ENCODE results near the gene TRIP13. TPM values are rescaled to one million over a fixed set of nuclear protein-coding genes. Genes with fewer than 3 reads are reported as not detected.

TRIP13 gene
- total and polyA plus RNA-seq, 2 experiments from 2014 or later = 42.5 to 44.8 TPM

- peak overlapping the region; percentile 72; the same call in 1 of the 2 replicates for H3K27ac ChIP-seq (ENCODE audit: low read depth)
- H3K4me3 ChIP-seq = no peak overlapping the region
- H2AFZ ChIP-seq = no peak overlapping the region
- no peak for ATAC-seq
- H3K4me2 ChIP-seq = no peak overlapping the region
- no peaks in the 10 kb centered on the region for H3K79me2 ChIP-seq (replicated peaks; ENCODE audit: insufficient read depth)
- H3K27me3 Mint-ChIP-seq (ENCODE audit: insufficient read depth, low read depth, poor library complexity) = peaks cover 7% of the 10 kb centered on the region
- H3F3A ChIP-seq (replicated peaks; ENCODE audit: low read depth) = no peaks in the 10 kb centered on the region
- 0 out of 2 replicates have a peak, but pooled peaks cover 22% of the 10 kb centered on the region for H4K20me1 ChIP-seq (replicated peaks; ENCODE audit: insufficient read depth)
- no peak overlapping the region for H3K4me3 Mint-ChIP-seq
- H3K4me1 Mint-ChIP-seq = peaks cover 2% of the 10 kb centered on the region; the same call in 1 of the 3 replicates
- H3K36me3 Mint-ChIP-seq (ENCODE audit: low read depth) = peaks cover 39% of the 10 kb centered on the region
- TF ChIP-seq ZNF114 (CRISPR knock-in tag; IDR thresholded peaks at IDR 0.05) (no peak), NANOG (IDR thresholded peaks at IDR 0.05; ENCODE audit: borderline replicate concordance) (no peak), REST (IDR thresholded peaks at IDR 0.05; ENCODE audit: unreplicated experiment) (no peak), STAT1 (IDR thresholded peaks at IDR 0.05; ENCODE audit: unreplicated experiment) (no peak), POLR2AphosphoS5 (IDR thresholded peaks at IDR 0.05; ENCODE audit: low read depth) (no peak), ZNF331 (CRISPR knock-in tag; IDR thresholded peaks at IDR 0.05; ENCODE audit: low read depth) (no peak), EZH2phosphoT487 (IDR thresholded peaks at IDR 0.05; ENCODE audit: unreplicated experiment) (no peak), ETS1 (IDR thresholded peaks at IDR 0.05) (no peak), EZH2 (IDR thresholded peaks at IDR 0.05; ENCODE audit: low read depth, unreplicated experiment) (no peak), CREB1 (CRISPR knock-in tag; IDR thresholded peaks at IDR 0.05; ENCODE audit: low read depth) (no peak), JUNB (IDR thresholded peaks at IDR 0.05; ENCODE audit: unreplicated experiment) (no peak)
- TF ChIP-seq, protein P1, sequence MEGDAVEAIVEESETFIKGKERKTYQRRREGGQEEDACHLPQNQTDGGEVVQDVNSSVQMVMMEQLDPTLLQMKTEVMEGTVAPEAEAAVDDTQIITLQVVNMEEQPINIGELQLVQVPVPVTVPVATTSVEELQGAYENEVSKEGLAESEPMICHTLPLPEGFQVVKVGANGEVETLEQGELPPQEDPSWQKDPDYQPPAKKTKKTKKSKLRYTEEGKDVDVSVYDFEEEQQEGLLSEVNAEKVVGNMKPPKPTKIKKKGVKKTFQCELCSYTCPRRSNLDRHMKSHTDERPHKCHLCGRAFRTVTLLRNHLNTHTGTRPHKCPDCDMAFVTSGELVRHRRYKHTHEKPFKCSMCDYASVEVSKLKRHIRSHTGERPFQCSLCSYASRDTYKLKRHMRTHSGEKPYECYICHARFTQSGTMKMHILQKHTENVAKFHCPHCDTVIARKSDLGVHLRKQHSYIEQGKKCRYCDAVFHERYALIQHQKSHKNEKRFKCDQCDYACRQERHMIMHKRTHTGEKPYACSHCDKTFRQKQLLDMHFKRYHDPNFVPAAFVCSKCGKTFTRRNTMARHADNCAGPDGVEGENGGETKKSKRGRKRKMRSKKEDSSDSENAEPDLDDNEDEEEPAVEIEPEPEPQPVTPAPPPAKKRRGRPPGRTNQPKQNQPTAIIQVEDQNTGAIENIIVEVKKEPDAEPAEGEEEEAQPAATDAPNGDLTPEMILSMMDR (conservative IDR thresholded peaks at IDR 0.05; ENCODE audit: low read depth in 2 of 2) = no peak
- TF ChIP-seq, protein P2, sequence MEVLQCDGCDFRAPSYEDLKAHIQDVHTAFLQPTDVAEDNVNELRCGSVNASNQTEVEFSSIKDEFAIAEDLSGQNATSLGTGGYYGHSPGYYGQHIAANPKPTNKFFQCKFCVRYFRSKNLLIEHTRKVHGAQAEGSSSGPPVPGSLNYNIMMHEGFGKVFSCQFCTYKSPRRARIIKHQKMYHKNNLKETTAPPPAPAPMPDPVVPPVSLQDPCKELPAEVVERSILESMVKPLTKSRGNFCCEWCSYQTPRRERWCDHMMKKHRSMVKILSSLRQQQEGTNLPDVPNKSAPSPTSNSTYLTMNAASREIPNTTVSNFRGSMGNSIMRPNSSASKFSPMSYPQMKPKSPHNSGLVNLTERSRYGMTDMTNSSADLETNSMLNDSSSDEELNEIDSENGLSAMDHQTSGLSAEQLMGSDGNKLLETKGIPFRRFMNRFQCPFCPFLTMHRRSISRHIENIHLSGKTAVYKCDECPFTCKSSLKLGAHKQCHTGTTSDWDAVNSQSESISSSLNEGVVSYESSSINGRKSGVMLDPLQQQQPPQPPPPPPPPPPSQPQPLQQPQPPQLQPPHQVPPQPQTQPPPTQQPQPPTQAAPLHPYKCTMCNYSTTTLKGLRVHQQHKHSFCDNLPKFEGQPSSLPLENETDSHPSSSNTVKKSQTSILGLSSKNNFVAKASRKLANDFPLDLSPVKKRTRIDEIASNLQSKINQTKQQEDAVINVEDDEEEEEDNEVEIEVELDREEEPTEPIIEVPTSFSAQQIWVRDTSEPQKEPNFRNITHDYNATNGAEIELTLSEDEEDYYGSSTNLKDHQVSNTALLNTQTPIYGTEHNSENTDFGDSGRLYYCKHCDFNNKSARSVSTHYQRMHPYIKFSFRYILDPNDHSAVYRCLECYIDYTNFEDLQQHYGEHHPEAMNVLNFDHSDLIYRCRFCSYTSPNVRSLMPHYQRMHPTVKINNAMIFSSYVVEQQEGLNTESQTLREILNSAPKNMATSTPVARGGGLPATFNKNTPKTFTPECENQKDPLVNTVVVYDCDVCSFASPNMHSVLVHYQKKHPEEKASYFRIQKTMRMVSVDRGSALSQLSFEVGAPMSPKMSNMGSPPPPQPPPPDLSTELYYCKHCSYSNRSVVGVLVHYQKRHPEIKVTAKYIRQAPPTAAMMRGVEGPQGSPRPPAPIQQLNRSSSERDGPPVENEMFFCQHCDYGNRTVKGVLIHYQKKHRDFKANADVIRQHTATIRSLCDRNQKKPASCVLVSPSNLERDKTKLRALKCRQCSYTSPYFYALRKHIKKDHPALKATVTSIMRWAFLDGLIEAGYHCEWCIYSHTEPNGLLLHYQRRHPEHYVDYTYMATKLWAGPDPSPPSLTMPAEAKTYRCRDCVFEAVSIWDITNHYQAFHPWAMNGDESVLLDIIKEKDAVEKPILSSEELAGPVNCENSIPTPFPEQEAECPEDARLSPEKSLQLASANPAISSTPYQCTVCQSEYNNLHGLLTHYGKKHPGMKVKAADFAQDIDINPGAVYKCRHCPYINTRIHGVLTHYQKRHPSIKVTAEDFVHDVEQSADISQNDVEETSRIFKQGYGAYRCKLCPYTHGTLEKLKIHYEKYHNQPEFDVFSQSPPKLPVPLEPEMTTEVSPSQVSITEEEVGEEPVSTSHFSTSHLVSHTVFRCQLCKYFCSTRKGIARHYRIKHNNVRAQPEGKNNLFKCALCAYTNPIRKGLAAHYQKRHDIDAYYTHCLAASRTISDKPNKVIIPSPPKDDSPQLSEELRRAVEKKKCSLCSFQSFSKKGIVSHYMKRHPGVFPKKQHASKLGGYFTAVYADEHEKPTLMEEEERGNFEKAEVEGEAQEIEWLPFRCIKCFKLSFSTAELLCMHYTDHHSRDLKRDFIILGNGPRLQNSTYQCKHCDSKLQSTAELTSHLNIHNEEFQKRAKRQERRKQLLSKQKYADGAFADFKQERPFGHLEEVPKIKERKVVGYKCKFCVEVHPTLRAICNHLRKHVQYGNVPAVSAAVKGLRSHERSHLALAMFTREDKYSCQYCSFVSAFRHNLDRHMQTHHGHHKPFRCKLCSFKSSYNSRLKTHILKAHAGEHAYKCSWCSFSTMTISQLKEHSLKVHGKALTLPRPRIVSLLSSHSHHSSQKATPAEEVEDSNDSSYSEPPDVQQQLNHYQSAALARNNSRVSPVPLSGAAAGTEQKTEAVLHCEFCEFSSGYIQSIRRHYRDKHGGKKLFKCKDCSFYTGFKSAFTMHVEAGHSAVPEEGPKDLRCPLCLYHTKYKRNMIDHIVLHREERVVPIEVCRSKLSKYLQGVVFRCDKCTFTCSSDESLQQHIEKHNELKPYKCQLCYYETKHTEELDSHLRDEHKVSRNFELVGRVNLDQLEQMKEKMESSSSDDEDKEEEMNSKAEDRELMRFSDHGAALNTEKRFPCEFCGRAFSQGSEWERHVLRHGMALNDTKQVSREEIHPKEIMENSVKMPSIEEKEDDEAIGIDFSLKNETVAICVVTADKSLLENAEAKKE (CRISPR knock-in tag; IDR thresholded peaks at IDR 0.05) = no peak
- no peak overlapping the region for H3K27ac Mint-ChIP-seq
- DNase-seq (ENCODE audit: low spot score) = no peak
- H3K9me2 ChIP-seq (ENCODE audit: insufficient read depth) = no peaks in the 10 kb centered on the region
- H3K9me3 Mint-ChIP-seq = no peaks in the 10 kb centered on the region
- no peaks in the 10 kb centered on the region for H3K4me1 ChIP-seq (ENCODE audit: insufficient read depth)
- no peaks in the 10 kb centered on the region for H3K27me3 ChIP-seq (ENCODE audit: insufficient read depth)
- H3K36me3 ChIP-seq (ENCODE audit: insufficient read depth) = peaks cover 25% of the 10 kb centered on the region
These were observed 26.8 kb downstream of the TRIP13 start for GRCh38 chr5:919356-920000.
